CD14-positive monocyte (primary cell): ENCODE data around the gene RPTOR. TPM values are rescaled to one million over a fixed set of nuclear protein-coding genes. Genes with fewer than 3 reads are reported as not detected.

Experiments
- DNase-seq, 3 donors: peaks; one replicate each; pipeline ENCODE4 v3.0.0-alpha.2; 2011 to 2022
- H2AFZ ChIP-seq: 2 replicates; pipeline ENCODE4 v1.6.0; 2012; ENCODE audit warnings: mild to moderate bottlenecking, low read depth, low read length, inconsistent platforms; ENCODE audit not compliant: insufficient read depth, poor library complexity, severe bottlenecking
- H3K27ac ChIP-seq, 2 donors: 1 replicate in 1 of 2; 2 replicates in 1 of 2; pipeline ENCODE4 v1.5.1; 2012 to 2013; ENCODE audit warnings: low read length in 2 of 2, control low read depth in 1 of 2, inconsistent platforms in 1 of 2, low read depth in 1 of 2, mild to moderate bottlenecking in 1 of 2
- H3K27me3 ChIP-seq, 2 donors: one replicate each; pipeline versions ENCODE4 v1.6.0 to v1.6.1; 2011 to 2013; ENCODE audit warnings: low read length in 2 of 2; ENCODE audit not compliant: control insufficient read depth in 2 of 2, insufficient read depth in 2 of 2
- H3K36me3 ChIP-seq, 2 donors: replicated peaks in 1 of 2; 1 replicate in 1 of 2; 2 replicates in 1 of 2; pipeline versions ENCODE4 v1.5.1 to v1.6.1; 2012 to 2013; ENCODE audit warnings: low read length in 2 of 2, control low read depth in 1 of 2, inconsistent platforms in 1 of 2, mild to moderate bottlenecking in 1 of 2; ENCODE audit not compliant: insufficient read depth in 2 of 2, control insufficient read depth in 1 of 2
- H3K4me1 ChIP-seq, 2 donors: 1 replicate in 1 of 2; 2 replicates in 1 of 2; pipeline versions ENCODE4 v1.5.1 to v1.6.1; 2012 to 2013; ENCODE audit warnings: low read length in 2 of 2, control low read depth in 1 of 2, inconsistent platforms in 1 of 2, mild to moderate bottlenecking in 1 of 2, moderate library complexity in 1 of 2; ENCODE audit not compliant: insufficient read depth in 2 of 2, control insufficient read depth in 1 of 2
- H3K4me2 ChIP-seq: replicated peaks from 2 replicates; pipeline ENCODE3; 2012; ENCODE audit warnings: low read length, moderate library complexity, mild to moderate bottlenecking; ENCODE audit not compliant: poor library complexity, severe bottlenecking; ENCODE audit errors: extremely low read depth
- H3K4me3 ChIP-seq, 3 experiments: fragments of 200-600 bp in 1 of 3; sonication (generic) in 1 of 3; replicated peaks in 1 of 3; 1 replicate in 2 of 3; 2 replicates in 1 of 3; pipeline ENCODE4 v1.5.1; 2011 to 2013; ENCODE audit warnings: low read length in 3 of 3, mild to moderate bottlenecking in 3 of 3, control low read depth in 2 of 3, low read depth in 2 of 3, inconsistent platforms in 1 of 3, moderate library complexity in 1 of 3
- H3K79me2 ChIP-seq: 2 replicates; pipeline ENCODE4 v1.6.0; 2012; ENCODE audit warnings: mild to moderate bottlenecking, control low read depth, inconsistent platforms, low read length, moderate library complexity; ENCODE audit not compliant: insufficient read depth
- H3K9ac ChIP-seq: 2 replicates; pipeline ENCODE4 v1.6.0; 2017; ENCODE audit warnings: low read length, mild to moderate bottlenecking; ENCODE audit not compliant: insufficient read depth, poor library complexity, severe bottlenecking
- H3K9me3 ChIP-seq, 2 donors: replicated peaks in 1 of 2; 1 replicate in 1 of 2; 2 replicates in 1 of 2; pipeline versions ENCODE4 v1.5.1 to v1.6.1; 2012 to 2013; ENCODE audit warnings: low read length in 2 of 2, control low read depth in 1 of 2; ENCODE audit not compliant: control insufficient read depth in 1 of 2, insufficient read depth in 1 of 2
- H4K20me1 ChIP-seq: 2 replicates; pipeline ENCODE4 v1.6.0; 2012; ENCODE audit warnings: mild to moderate bottlenecking, low read length, control low read depth, moderate library complexity; ENCODE audit not compliant: insufficient read depth
- H3K27ac Mint-ChIP-seq, 7 donors: one replicate each; pipeline ENCODE4 v1.8.0; 2020; ENCODE audit warnings: mild to moderate bottlenecking in 7 of 7, mixed read lengths in 7 of 7, moderate library complexity in 6 of 7, inconsistent platforms in 2 of 7
- H3K27me3 Mint-ChIP-seq, 3 donors: one replicate each; pipeline ENCODE4 v1.8.0; 2021 to 2022; ENCODE audit warnings: low read depth in 3 of 3, mild to moderate bottlenecking in 3 of 3, mixed read lengths in 3 of 3, moderate library complexity in 3 of 3, inconsistent platforms in 1 of 3
- H3K36me3 Mint-ChIP-seq, 2 donors: one replicate each; pipeline ENCODE4 v1.8.0; 2020; ENCODE audit warnings: mixed read lengths in 2 of 2, inconsistent platforms in 1 of 2, mild to moderate bottlenecking in 1 of 2
- H3K4me1 Mint-ChIP-seq: one replicate; pipeline ENCODE4 v1.8.0; 2020; ENCODE audit warnings: mild to moderate bottlenecking, mixed read lengths
- H3K4me3 Mint-ChIP-seq, 2 donors: one replicate each; pipeline ENCODE4 v1.8.0; 2020; ENCODE audit warnings: mild to moderate bottlenecking in 2 of 2, mixed read lengths in 2 of 2, moderate library complexity in 1 of 2
- H3K9me3 Mint-ChIP-seq, 7 donors: one replicate each; pipeline ENCODE4 v1.8.0; 2020 to 2022; ENCODE audit warnings: mixed read lengths in 7 of 7, mild to moderate bottlenecking in 6 of 7, moderate library complexity in 6 of 7, inconsistent platforms in 2 of 7
- WGBS: methylation state at CpG from one replicate; pipeline ENCODE4 v1.1.5; 2013; ENCODE audit warnings: missing lambda C conversion rate; ENCODE audit not compliant: insufficient coverage; 5-methylcytosine and 5-hydroxymethylcytosine counted together
- intact Hi-C, 2 donors: fragments of 100-400 bp; cut with micrococcal nuclease; formaldehyde crosslinking; loops; one replicate each; pipeline versions ENCODE4 v1.15.0 to v1.15.1; 2023
- polyA plus RNA-seq, 3 donors: library from polyadenylated mRNA; depleted of rRNA in 1 of 3; unstranded in 2 of 3; stranded (reverse) in 1 of 3; fragments of 300-500 nt in 2 of 3; fragments of >200 nt in 1 of 3; fragmentation: Illumina TruSeq in 2 of 3; gene quantifications; 1 replicate in 2 of 3; 2 replicates in 1 of 3; pipeline ENCODE4 v1.2.3, GENCODE V29; 2012 to 2021
- TF ChIP-seq, protein P1 (sequence below): fragments of 200-600 bp; IDR thresholded peaks from one replicate; pipeline ENCODE4 v1.8.0; 2022; ENCODE audit warnings: antibody characterized with exemption, mild to moderate bottlenecking

The RPTOR gene
- polyA plus RNA-seq, 3 donors, result 1.1 to 8.7 (median 2.6) TPM

DNA sequence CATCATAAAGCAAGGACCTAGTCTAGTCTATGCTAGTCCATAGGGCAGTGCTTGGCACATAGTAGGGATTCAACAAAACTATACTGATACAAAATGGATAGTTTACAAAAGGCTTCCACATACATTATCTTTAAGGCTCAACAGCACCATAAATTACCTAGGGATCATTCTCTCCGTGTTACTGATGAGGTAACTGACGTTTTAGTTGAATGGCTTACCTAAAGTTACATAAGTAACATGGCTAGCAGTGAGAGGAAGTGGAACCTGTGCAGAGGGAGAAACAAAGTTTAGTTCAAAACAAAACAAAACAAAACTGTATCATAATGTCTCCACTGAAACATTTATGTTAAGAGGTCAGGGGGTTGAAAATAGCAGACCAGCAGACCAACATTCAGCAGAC lies 7.9 kb downstream of the RPTOR start:
- H3K4me3 Mint-ChIP-seq, result no peak overlapping the region
- peaks cover 18 to 20% of the 10 kb centered on the region in 2 donors for H3K36me3 Mint-ChIP-seq
- no peaks in the 10 kb centered on the region for H3K9me3 ChIP-seq
- H3K27ac ChIP-seq, result no peak overlapping the region
- no peak for DNase-seq
- H3K27me3 Mint-ChIP-seq, result no peaks in the 10 kb centered on the region
- WGBS, result no CpG with 5 or more reads among the region's 2 CpGs
- H3K4me2 ChIP-seq, result no peak overlapping the region
- TF ChIP-seq, protein P1, sequence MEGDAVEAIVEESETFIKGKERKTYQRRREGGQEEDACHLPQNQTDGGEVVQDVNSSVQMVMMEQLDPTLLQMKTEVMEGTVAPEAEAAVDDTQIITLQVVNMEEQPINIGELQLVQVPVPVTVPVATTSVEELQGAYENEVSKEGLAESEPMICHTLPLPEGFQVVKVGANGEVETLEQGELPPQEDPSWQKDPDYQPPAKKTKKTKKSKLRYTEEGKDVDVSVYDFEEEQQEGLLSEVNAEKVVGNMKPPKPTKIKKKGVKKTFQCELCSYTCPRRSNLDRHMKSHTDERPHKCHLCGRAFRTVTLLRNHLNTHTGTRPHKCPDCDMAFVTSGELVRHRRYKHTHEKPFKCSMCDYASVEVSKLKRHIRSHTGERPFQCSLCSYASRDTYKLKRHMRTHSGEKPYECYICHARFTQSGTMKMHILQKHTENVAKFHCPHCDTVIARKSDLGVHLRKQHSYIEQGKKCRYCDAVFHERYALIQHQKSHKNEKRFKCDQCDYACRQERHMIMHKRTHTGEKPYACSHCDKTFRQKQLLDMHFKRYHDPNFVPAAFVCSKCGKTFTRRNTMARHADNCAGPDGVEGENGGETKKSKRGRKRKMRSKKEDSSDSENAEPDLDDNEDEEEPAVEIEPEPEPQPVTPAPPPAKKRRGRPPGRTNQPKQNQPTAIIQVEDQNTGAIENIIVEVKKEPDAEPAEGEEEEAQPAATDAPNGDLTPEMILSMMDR, result no peak
- H3K27ac Mint-ChIP-seq, result no peak overlapping the region
- H3K9me3 Mint-ChIP-seq, result no peaks in the 10 kb centered on the region
- no peak overlapping the region for H3K4me3 ChIP-seq
- H3K4me1 Mint-ChIP-seq, result peaks cover 3% of the 10 kb centered on the region
- no peaks in the 10 kb centered on the region for H3K4me1 ChIP-seq
- H2AFZ ChIP-seq, result no peak overlapping the region
- intact Hi-C loops, result no loop called here
- H3K36me3 ChIP-seq, result peaks cover 0 to 26% of the 10 kb centered on the region in 2 donors
- H4K20me1 ChIP-seq, result peaks cover 32% of the 10 kb centered on the region
- H3K9ac ChIP-seq, result peak overlapping the region; percentile 8
- no peaks in the 10 kb centered on the region for H3K27me3 ChIP-seq
- H3K79me2 ChIP-seq, result peaks cover 61% of the 10 kb centered on the region

DNA sequence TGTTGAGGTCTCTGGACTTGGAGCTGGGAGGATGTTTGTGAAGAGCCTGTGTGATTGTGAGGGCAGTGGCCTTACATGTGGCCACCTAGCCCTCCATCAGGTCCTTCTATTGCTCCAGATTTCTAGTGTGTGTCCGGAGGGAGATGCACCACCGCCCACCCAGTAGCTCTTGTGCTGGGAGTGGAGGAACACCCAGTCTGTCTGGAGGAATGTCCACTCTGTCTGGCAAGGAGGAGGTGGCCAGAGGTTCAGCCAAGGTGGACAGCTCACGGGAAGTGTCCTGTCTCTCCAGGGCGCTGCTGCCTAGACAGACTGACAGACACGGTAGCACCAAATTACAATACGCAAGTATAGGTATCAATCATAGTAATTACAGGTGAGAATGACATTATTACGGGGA lies 10.6 kb downstream of the RPTOR start:
- H3K9me3 Mint-ChIP-seq, result no peaks in the 10 kb centered on the region
- H4K20me1 ChIP-seq, result peaks cover 41% of the 10 kb centered on the region
- H3K79me2 ChIP-seq, result peaks cover 48% of the 10 kb centered on the region
- H3K4me3 ChIP-seq, result no peak overlapping the region
- no peaks in the 10 kb centered on the region for H3K4me1 ChIP-seq
- H2AFZ ChIP-seq, result no peak overlapping the region
- H3K27me3 Mint-ChIP-seq, result no peaks in the 10 kb centered on the region
- WGBS, result no CpG with 5 or more reads among the region's 7 CpGs
- TF ChIP-seq, protein P1, result no peak
- no peak overlapping the region for H3K4me2 ChIP-seq
- peaks cover 0 to 19% of the 10 kb centered on the region in 2 donors for H3K36me3 ChIP-seq
- H3K4me1 Mint-ChIP-seq, result peaks cover 12% of the 10 kb centered on the region
- no peak overlapping the region for H3K27ac Mint-ChIP-seq
- DNase-seq, result no peak
- H3K4me3 Mint-ChIP-seq, result no peak overlapping the region
- H3K27me3 ChIP-seq, result no peaks in the 10 kb centered on the region
- no peak overlapping the region for H3K9ac ChIP-seq
- H3K27ac ChIP-seq, result no peak overlapping the region
- H3K9me3 ChIP-seq, result no peaks in the 10 kb centered on the region
- intact Hi-C loops, result no loop called here
- H3K36me3 Mint-ChIP-seq, result peaks cover 18 to 28% of the 10 kb centered on the region in 2 donors
